ENCODE measurements around the gene HECW1.
"Not testable (repeated sequence)": the region's sequence is repeated elsewhere in the genome, so short reads cannot be mapped to it uniquely, and the experiment has no call there.

DNA sequence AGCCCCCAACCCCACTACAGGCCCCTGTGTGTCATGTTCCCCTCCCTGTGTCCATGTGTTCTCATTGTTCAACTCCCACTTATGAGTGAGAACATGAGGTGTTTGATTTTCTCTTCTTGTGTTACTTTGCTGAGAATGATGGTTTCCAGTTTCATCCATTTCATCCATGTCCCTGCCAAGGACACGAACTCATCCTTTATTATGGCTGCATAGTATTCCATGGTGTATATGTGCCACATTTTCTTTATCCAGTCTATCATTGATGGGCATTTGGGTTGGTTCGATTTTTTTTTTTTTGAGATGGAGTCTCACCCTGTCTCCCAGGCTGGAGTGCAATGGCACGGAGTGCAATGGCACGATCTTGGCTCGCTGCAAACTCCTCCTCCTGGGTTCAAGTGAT lies 373.6 kb downstream of the HECW1 start:
- TF ChIP-seq, protein P1, sequence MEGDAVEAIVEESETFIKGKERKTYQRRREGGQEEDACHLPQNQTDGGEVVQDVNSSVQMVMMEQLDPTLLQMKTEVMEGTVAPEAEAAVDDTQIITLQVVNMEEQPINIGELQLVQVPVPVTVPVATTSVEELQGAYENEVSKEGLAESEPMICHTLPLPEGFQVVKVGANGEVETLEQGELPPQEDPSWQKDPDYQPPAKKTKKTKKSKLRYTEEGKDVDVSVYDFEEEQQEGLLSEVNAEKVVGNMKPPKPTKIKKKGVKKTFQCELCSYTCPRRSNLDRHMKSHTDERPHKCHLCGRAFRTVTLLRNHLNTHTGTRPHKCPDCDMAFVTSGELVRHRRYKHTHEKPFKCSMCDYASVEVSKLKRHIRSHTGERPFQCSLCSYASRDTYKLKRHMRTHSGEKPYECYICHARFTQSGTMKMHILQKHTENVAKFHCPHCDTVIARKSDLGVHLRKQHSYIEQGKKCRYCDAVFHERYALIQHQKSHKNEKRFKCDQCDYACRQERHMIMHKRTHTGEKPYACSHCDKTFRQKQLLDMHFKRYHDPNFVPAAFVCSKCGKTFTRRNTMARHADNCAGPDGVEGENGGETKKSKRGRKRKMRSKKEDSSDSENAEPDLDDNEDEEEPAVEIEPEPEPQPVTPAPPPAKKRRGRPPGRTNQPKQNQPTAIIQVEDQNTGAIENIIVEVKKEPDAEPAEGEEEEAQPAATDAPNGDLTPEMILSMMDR (IDR thresholded peaks at IDR 0.05): not testable (repeated sequence)
- not testable (repeated sequence) for TF ChIP-seq EZH2phosphoT487, EZH2 (IDR thresholded peaks at IDR 0.05)

Measured in neural progenitor cell (in vitro differentiated cells).